Ovary (tissue), 3 donors: Measurements from ENCODE around the gene FOXN1.

Experiments
- EP300 ChIP-seq: sonication (generic); formaldehyde crosslinking; IDR thresholded peaks from one replicate; pipeline ENCODE4 v1.6.1; 2017; ENCODE audit warnings: antibody characterized with exemption
- TF ChIP-seq, protein P1 (sequence below), 3 donors: fragments of 450-650 bp in 2 of 3; fragments of 200-600 bp in 1 of 3; IDR thresholded peaks; one replicate each; pipeline versions ENCODE4 v1.5.1 to v1.8.0; 2016 to 2022; ENCODE audit warnings: antibody characterized with exemption in 3 of 3, mild to moderate bottlenecking in 1 of 3
- donor health status: DM: no; HTN: no; CAD: no.

- no peak for TF ChIP-seq EP300
- TF ChIP-seq, protein P1, sequence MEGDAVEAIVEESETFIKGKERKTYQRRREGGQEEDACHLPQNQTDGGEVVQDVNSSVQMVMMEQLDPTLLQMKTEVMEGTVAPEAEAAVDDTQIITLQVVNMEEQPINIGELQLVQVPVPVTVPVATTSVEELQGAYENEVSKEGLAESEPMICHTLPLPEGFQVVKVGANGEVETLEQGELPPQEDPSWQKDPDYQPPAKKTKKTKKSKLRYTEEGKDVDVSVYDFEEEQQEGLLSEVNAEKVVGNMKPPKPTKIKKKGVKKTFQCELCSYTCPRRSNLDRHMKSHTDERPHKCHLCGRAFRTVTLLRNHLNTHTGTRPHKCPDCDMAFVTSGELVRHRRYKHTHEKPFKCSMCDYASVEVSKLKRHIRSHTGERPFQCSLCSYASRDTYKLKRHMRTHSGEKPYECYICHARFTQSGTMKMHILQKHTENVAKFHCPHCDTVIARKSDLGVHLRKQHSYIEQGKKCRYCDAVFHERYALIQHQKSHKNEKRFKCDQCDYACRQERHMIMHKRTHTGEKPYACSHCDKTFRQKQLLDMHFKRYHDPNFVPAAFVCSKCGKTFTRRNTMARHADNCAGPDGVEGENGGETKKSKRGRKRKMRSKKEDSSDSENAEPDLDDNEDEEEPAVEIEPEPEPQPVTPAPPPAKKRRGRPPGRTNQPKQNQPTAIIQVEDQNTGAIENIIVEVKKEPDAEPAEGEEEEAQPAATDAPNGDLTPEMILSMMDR (IDR thresholded peaks at IDR 0.05), result no peak
Observed at GRCh38 chr17:28524476-28525424, 18.6 kb downstream of the FOXN1 start.
